ENCODE data around the gene IL10.

IL10 gene

GRCh38 chr1:206772243-206772937 lies at the start of gene IL10:
TSS of gene IL10 (minus strand) at chr1:206772494. CDS start at chr1:206772435, 59 bp downstream.
- DNase-seq (ENCODE audit: low read depth): no peak
- no peak for TF ChIP-seq CTCF (conservative IDR thresholded peaks at IDR 0.05; ENCODE audit: low read depth, low read length)
- no peak within 1 kb of the TSS for H3K4me3 ChIP-seq (ENCODE audit: low read length)

GRCh38 chr1:206821493-206821892 lies 49.2 kb upstream of the IL10 start:
- no peak overlapping the region for H3K4me3 ChIP-seq (ENCODE audit: low read length)
- TF ChIP-seq CTCF (conservative IDR thresholded peaks at IDR 0.05; ENCODE audit: low read depth, low read length): no peak
- no peak for DNase-seq (ENCODE audit: low read depth)

- no peak for TF ChIP-seq CTCF (conservative IDR thresholded peaks at IDR 0.05; ENCODE audit: low read depth, low read length)
- DNase-seq (ENCODE audit: low read depth): no peak
- H3K4me3 ChIP-seq (ENCODE audit: low read length): no peak overlapping the region
Measured at GRCh38 chr1:206816390-206817287, 44.3 kb upstream of the IL10 start.

- H3K4me3 ChIP-seq (ENCODE audit: low read length): no peak overlapping the region
- no peak for TF ChIP-seq CTCF (conservative IDR thresholded peaks at IDR 0.05; ENCODE audit: low read depth, low read length)
- DNase-seq (ENCODE audit: low read depth): no peak
Measured at GRCh38 chr1:206814716-206815341, 42.5 kb upstream of the IL10 start.

GRCh38 chr1:206812471-206812870 lies 40.2 kb upstream of the IL10 start:
- no peak for DNase-seq (ENCODE audit: low read depth)
- no peak for TF ChIP-seq CTCF (conservative IDR thresholded peaks at IDR 0.05; ENCODE audit: low read depth, low read length)
- H3K4me3 ChIP-seq (ENCODE audit: low read length): no peak overlapping the region

GRCh38 chr1:206809504-206810084 lies 37.3 kb upstream of the IL10 start:
- peak; percentile 75 for TF ChIP-seq CTCF (conservative IDR thresholded peaks at IDR 0.05; ENCODE audit: low read depth, low read length)
- DNase-seq (ENCODE audit: low read depth): no peak
- no peak overlapping the region for H3K4me3 ChIP-seq (ENCODE audit: low read length)

Data from retinal pigment epithelial cell (primary cell).